Chondrocyte (in vitro differentiated cells): ENCODE measurements around the gene MSRB1. TPM values are rescaled to one million over a fixed set of nuclear protein-coding genes. Genes with fewer than 3 reads are reported as not detected.
A peak's percentile ranks its signal among the peaks of the same experiment; 100 is the strongest.

Source experiments
- DNase-seq: peaks from one replicate; pipeline ENCODE4 v3.0.0; 2021; ENCODE audit warnings: mixed read lengths, low spot score
- H3K27ac Mint-ChIP-seq: one replicate; pipeline ENCODE4 v1.8.0; 2021; ENCODE audit warnings: mild to moderate bottlenecking, moderate library complexity, mixed read lengths; ENCODE audit not compliant: unreplicated experiment
- H3K27me3 Mint-ChIP-seq: 2 replicates; pipeline ENCODE4 v1.8.0; 2021; ENCODE audit warnings: low read depth, mixed read lengths
- H3K36me3 Mint-ChIP-seq: 2 replicates; pipeline ENCODE4 v1.8.0; 2021; ENCODE audit warnings: low read depth, mixed read lengths
- H3K4me1 Mint-ChIP-seq: 2 replicates; pipeline ENCODE4 v1.8.0; 2021; ENCODE audit warnings: low read depth, mild to moderate bottlenecking, mixed read lengths
- H3K4me3 Mint-ChIP-seq: one replicate; pipeline ENCODE4 v1.8.0; 2021; ENCODE audit warnings: mild to moderate bottlenecking, moderate library complexity, mixed read lengths; ENCODE audit not compliant: unreplicated experiment
- H3K9me3 Mint-ChIP-seq: 2 replicates; pipeline ENCODE4 v1.8.0; 2021; ENCODE audit warnings: low read depth, mixed read lengths
- CTCF ChIP-seq: fragments of 200-600 bp; sonication (generic); IDR thresholded peaks from 2 replicates; pipeline ENCODE4 v1.5.0; 2021; ENCODE audit warnings: antibody characterized with exemption, mild to moderate bottlenecking, moderate library complexity
- long read RNA-seq: library from polyadenylated mRNA; stranded (forward); transcript quantifications from one replicate; pipeline ENCODE4 v2.0.0, GENCODE V29; 2021
- total RNA-seq: library from RNA; stranded (reverse); gene quantifications from 3 replicates; pipeline ENCODE4 v1.2.1, GENCODE V29; 2021

The MSRB1 gene
- 18.3 to 19.1 TPM (median 18.8 TPM) in 3 replicates for total RNA-seq
- long read RNA-seq, transcript MSRB1-201 (4 exons, 1,423 nt): major isoform, 29 of 31 reads
- long read RNA-seq, partial matches to known transcripts: 1 of 31 reads
- long read RNA-seq, other reads (novel, unspliced or antisense): 1 of 31 reads

GRCh38 chr16:1942810-1943726, at the start of gene MSRB1:
Gene MSRB1, minus strand, starts transcription at chr16:1943199. Its CDS starts 43 bp downstream, at chr16:1943156.
- H3K36me3 Mint-ChIP-seq: peaks cover 5% of the 10 kb centered on the region
- no peak for TF ChIP-seq CTCF
- H3K4me3 Mint-ChIP-seq: peak within 1 kb of the TSS; percentile 85
- no peaks in the 10 kb centered on the region for H3K27me3 Mint-ChIP-seq
- DNase-seq: peak; percentile 100
- H3K9me3 Mint-ChIP-seq: no peaks in the 10 kb centered on the region
- H3K4me1 Mint-ChIP-seq: peaks cover 20% of the 10 kb centered on the region
- peak within 1 kb of the TSS; percentile 66 for H3K27ac Mint-ChIP-seq

GRCh38 chr16:1991948-1992703, 49.1 kb upstream of the MSRB1 start:
- peaks cover 5% of the 10 kb centered on the region for H3K4me1 Mint-ChIP-seq

GRCh38 chr16:1991588-1991947, 48.6 kb upstream of the MSRB1 start:
- Mint-ChIP-seq H3K27ac (no peak overlapping the region), H3K9me3 (no peaks in the 10 kb centered on the region), H3K4me1 (peaks cover 5% of the 10 kb centered on the region), H3K4me3 (no peak overlapping the region), H3K27me3 (peaks cover 14% of the 10 kb centered on the region), H3K36me3 (peaks cover 3% of the 10 kb centered on the region)
- DNase-seq: no peak
- TF ChIP-seq CTCF: no peak

More at GRCh38 chr16:1991948-1992703, 49.1 kb upstream of the MSRB1 start:
- H3K27me3 Mint-ChIP-seq: peaks cover 14% of the 10 kb centered on the region
- no peak overlapping the region for H3K27ac Mint-ChIP-seq
- DNase-seq: no peak
- peak overlapping the region; percentile 36 for H3K4me3 Mint-ChIP-seq
- TF ChIP-seq CTCF: no peak
- H3K9me3 Mint-ChIP-seq: no peaks in the 10 kb centered on the region
- peaks cover 2% of the 10 kb centered on the region for H3K36me3 Mint-ChIP-seq

- peaks cover 4% of the 10 kb centered on the region for H3K36me3 Mint-ChIP-seq
- no peak overlapping the region for H3K27ac Mint-ChIP-seq
- peaks cover 14% of the 10 kb centered on the region for H3K27me3 Mint-ChIP-seq
- no peak overlapping the region for H3K4me3 Mint-ChIP-seq
- no peak for TF ChIP-seq CTCF
- no peaks in the 10 kb centered on the region for H3K9me3 Mint-ChIP-seq
- H3K4me1 Mint-ChIP-seq: peaks cover 5% of the 10 kb centered on the region
- no peak for DNase-seq
These were observed 48.1 kb upstream of the MSRB1 start for GRCh38 chr16:1991135-1991551.
